Natural killer cell (primary cell): ENCODE data around the gene DDX54. TPM values are rescaled to one million over a fixed set of nuclear protein-coding genes. Genes with fewer than 3 reads are reported as not detected.
"Not testable (repeated sequence)": the region's sequence is repeated elsewhere in the genome, so short reads cannot be mapped to it uniquely, and the experiment has no call there.

ENCODE experiments used
- ATAC-seq, 3 donors: fragments of 150-1000 bp in 2 of 3; fragments of 200-7000 bp in 1 of 3; cut with Tn5 transposase; 1 replicate in 1 of 3; 2 replicates in 2 of 3; pipeline ENCODE4 v1.10.0; 2021; ENCODE audit warnings: mild to moderate bottlenecking in 2 of 3, moderate library complexity in 2 of 3
- DNase-seq, 2 donors: peaks; one replicate each; pipeline versions ENCODE4 v3.0.0 to v3.0.0-alpha.2; 2013 to 2021; ENCODE audit warnings: mixed read lengths in 1 of 2
- H3K27ac ChIP-seq: one replicate; pipeline ENCODE4 v1.5.1; 2013; ENCODE audit warnings: mild to moderate bottlenecking, low read length
- H3K27me3 ChIP-seq: one replicate; pipeline ENCODE4 v1.6.1; 2013; ENCODE audit warnings: low read length; ENCODE audit not compliant: control insufficient read depth, insufficient read depth
- H3K36me3 ChIP-seq: one replicate; pipeline ENCODE4 v1.6.1; 2013; ENCODE audit warnings: low read length; ENCODE audit not compliant: control insufficient read depth, insufficient read depth
- H3K4me1 ChIP-seq: one replicate; pipeline ENCODE4 v1.6.1; 2013; ENCODE audit warnings: low read length; ENCODE audit not compliant: control insufficient read depth, insufficient read depth
- H3K4me3 ChIP-seq: one replicate; pipeline ENCODE4 v1.5.1; 2013; ENCODE audit warnings: low read length
- H3K9me3 ChIP-seq: one replicate; pipeline ENCODE4 v1.6.1; 2013; ENCODE audit warnings: low read length; ENCODE audit not compliant: control insufficient read depth, insufficient read depth
- H3K27ac Mint-ChIP-seq, 2 donors: one replicate each; pipeline ENCODE4 v1.8.0; 2022; ENCODE audit warnings: mild to moderate bottlenecking in 2 of 2, mixed read lengths in 2 of 2, moderate library complexity in 1 of 2
- H3K27me3 Mint-ChIP-seq, 2 donors: one replicate each; pipeline ENCODE4 v1.8.0; 2022; ENCODE audit warnings: low read depth in 2 of 2, mixed read lengths in 2 of 2
- H3K36me3 Mint-ChIP-seq: one replicate; pipeline ENCODE4 v1.8.0; 2022; ENCODE audit warnings: mixed read lengths
- H3K4me1 Mint-ChIP-seq, 2 donors: one replicate each; pipeline ENCODE4 v1.8.0; 2022; ENCODE audit warnings: mixed read lengths in 2 of 2
- H3K4me3 Mint-ChIP-seq: one replicate; pipeline ENCODE4 v1.8.0; 2022; ENCODE audit warnings: mild to moderate bottlenecking, moderate library complexity, mixed read lengths
- H3K9me3 Mint-ChIP-seq, 2 donors: one replicate each; pipeline ENCODE4 v1.8.0; 2022; ENCODE audit warnings: mixed read lengths in 2 of 2
- CTCF ChIP-seq: fragments of 200-600 bp; IDR thresholded peaks from one replicate; pipeline ENCODE4 v1.8.0; 2022; ENCODE audit warnings: antibody characterized with exemption
- whole genome bisulfite sequencing: methylation state at CpG from one replicate; pipeline ENCODE4 v1.1.7; 2013; ENCODE audit warnings: missing lambda C conversion rate; ENCODE audit not compliant: insufficient coverage; 5-methylcytosine and 5-hydroxymethylcytosine counted together
- intact Hi-C: fragments of 100-400 bp; cut with micrococcal nuclease; formaldehyde crosslinking; loops from one replicate; pipeline ENCODE4 v1.14.2; 2022
- total RNA-seq, 4 donors: library from RNA; stranded (reverse); fragments of 120-200 nt in 1 of 4; gene quantifications; one replicate each; pipeline versions ENCODE4 v1.2.3 to v1.2.4, GENCODE V29; 2013 to 2022

The DDX54 gene
- total RNA-seq, 3 donors from 2014 or later (not counting 1 experiment from before 2014, with no cell fraction given) = 84.6 to 100 (median 97.1) TPM

- Mint-ChIP-seq H3K4me1 (no peaks in the 10 kb centered on the region), H3K36me3 (no peaks in the 10 kb centered on the region), H3K9me3 (no peaks in the 10 kb centered on the region), H3K27me3 (peaks cover 0 to 4% of the 10 kb centered on the region in 2 donors), H3K27ac (no peak overlapping the region), H3K4me3 (no peak overlapping the region)
- H3K36me3 ChIP-seq = no peaks in the 10 kb centered on the region
- no peak overlapping the region for H3K27ac ChIP-seq
- H3K9me3 ChIP-seq = no peaks in the 10 kb centered on the region
- DNase-seq (no peak), ATAC-seq (no peak)
- no peak overlapping the region for H3K4me3 ChIP-seq
- H3K4me1 ChIP-seq = peaks cover 8% of the 10 kb centered on the region
- no peaks in the 10 kb centered on the region for H3K27me3 ChIP-seq
- TF ChIP-seq CTCF = no peak
- intact Hi-C loops = no loop called here
- WGBS = 93% methylated on average over 6 of the region's 8 CpGs
Observed at GRCh38 chr12:113143959-113144358, 41.3 kb downstream of the DDX54 start.

- no peaks in the 10 kb centered on the region for H3K4me1 Mint-ChIP-seq
- no peaks in the 10 kb centered on the region for H3K9me3 Mint-ChIP-seq
- Histone ChIP-seq H3K4me3 (no peak overlapping the region), H3K36me3 (no peaks in the 10 kb centered on the region), H3K4me1 (peaks cover 8% of the 10 kb centered on the region), H3K9me3 (no peaks in the 10 kb centered on the region), H3K27ac (no peak overlapping the region), H3K27me3 (no peaks in the 10 kb centered on the region)
- no peaks in the 10 kb centered on the region for H3K36me3 Mint-ChIP-seq
- intact Hi-C loops = no loop called here
- TF ChIP-seq CTCF = no peak
- H3K27ac Mint-ChIP-seq = no peak overlapping the region
- WGBS = 66% methylated on average over 4 of the region's 5 CpGs
- DNase-seq (no peak), ATAC-seq (no peak)
- no peak overlapping the region for H3K4me3 Mint-ChIP-seq
- peaks cover 0 to 4% of the 10 kb centered on the region in 2 donors for H3K27me3 Mint-ChIP-seq
Observed at GRCh38 chr12:113142886-113143332, 42.4 kb downstream of the DDX54 start.

- no peak overlapping the region for H3K27ac Mint-ChIP-seq
- peaks cover 8% of the 10 kb centered on the region for H3K4me1 ChIP-seq
- no peaks in the 10 kb centered on the region for H3K9me3 ChIP-seq
- no peak overlapping the region for H3K4me3 ChIP-seq
- H3K9me3 Mint-ChIP-seq = no peaks in the 10 kb centered on the region
- DNase-seq = no peak
- peaks cover 0 to 2% of the 10 kb centered on the region in 2 donors for H3K27me3 Mint-ChIP-seq
- no peak for TF ChIP-seq CTCF
- H3K4me1 Mint-ChIP-seq = no peaks in the 10 kb centered on the region
- no peaks in the 10 kb centered on the region for H3K27me3 ChIP-seq
- peak overlapping the region; percentile 56 for H3K27ac ChIP-seq
- intact Hi-C loops = no loop called here
- H3K4me3 Mint-ChIP-seq = no peak overlapping the region
- no peaks in the 10 kb centered on the region for H3K36me3 Mint-ChIP-seq
- ATAC-seq = no peak
- 38% methylated on average over 15 of the region's 17 CpGs for WGBS
- no peaks in the 10 kb centered on the region for H3K36me3 ChIP-seq
Observed at GRCh38 chr12:113142173-113142885, 42.9 kb downstream of the DDX54 start.

- WGBS = 89% methylated on average over 3 of the region's 3 CpGs
- H3K27me3 ChIP-seq, H3K36me3 Mint-ChIP-seq, H3K4me1 ChIP-seq, H3K4me3 Mint-ChIP-seq, H3K9me3 ChIP-seq, H3K9me3 Mint-ChIP-seq, H3K27ac ChIP-seq, H3K27me3 Mint-ChIP-seq, H3K27ac Mint-ChIP-seq, H3K4me1 Mint-ChIP-seq, ATAC-seq, intact Hi-C loops, H3K4me3 ChIP-seq, DNase-seq, H3K36me3 ChIP-seq: not testable (repeated sequence)
Observed at GRCh38 chr12:113141716-113142115, 43.6 kb downstream of the DDX54 start.
